Pons (tissue), 1 donor: ENCODE results near the gene MTSS2.

Experiments used
- DNase-seq: peaks from one replicate; pipeline ENCODE4 v3.0.0-alpha.2; 2016; ENCODE audit warnings: low spot score

MTSS2 gene

DNA sequence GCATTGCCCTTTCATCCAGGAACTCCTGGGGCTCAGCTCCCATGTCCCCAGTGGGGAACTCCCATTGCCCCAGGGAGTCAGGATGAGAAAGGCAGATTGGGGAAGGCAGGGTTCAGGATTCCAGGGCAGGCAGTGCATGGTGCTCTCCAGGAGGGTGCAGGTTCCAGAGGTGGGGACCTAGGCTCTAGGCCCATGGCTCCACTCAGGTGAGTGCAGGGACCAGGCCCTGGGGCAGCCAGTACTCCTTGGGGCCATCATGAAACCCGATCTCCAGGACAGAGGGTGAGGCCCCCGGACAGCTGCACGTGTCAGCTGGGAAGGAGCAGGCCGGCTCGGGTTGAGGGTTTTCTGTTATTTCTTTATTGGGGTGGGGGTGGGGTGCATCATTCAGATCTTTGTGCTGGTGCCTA, 1.3 kb upstream of the MTSS2 start:
- DNase-seq, result no peak

DNA sequence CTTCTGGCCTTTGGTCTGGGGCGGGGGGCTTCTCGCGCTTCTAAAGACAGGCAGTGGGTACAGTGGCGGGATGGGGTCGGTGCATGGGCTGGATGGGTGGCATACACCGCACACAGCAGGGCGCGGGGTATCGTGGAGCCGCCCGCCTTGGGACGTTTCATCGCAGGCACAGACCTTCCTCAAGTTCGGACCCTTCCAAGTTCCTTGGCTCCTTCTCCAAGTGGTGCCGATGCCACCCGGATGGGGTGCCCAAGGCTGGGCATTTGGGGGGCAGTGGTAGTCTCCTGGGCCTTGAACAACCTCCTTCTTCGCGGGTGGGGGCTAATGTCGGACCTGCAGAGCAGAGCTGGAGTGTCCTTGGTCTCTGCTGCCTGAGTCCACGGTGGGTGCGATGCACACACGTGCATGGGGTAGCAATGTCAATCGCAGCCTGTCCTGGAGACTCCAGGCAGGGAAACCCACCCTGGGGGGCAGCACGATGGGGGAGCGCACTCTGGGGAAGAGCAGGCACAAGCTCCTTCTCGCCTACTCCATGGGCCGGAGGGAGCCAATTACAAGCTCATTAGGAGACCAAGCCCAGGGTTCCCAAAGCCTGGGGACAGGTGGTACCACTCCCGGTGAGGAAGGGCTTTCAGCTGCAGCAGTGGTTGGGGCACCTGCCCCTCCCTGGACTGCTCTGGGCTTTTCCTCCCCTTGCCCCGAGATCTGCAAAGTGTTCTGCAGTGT, 686 bp upstream of the MTSS2 start:
- DNase-seq, result no peak

DNA sequence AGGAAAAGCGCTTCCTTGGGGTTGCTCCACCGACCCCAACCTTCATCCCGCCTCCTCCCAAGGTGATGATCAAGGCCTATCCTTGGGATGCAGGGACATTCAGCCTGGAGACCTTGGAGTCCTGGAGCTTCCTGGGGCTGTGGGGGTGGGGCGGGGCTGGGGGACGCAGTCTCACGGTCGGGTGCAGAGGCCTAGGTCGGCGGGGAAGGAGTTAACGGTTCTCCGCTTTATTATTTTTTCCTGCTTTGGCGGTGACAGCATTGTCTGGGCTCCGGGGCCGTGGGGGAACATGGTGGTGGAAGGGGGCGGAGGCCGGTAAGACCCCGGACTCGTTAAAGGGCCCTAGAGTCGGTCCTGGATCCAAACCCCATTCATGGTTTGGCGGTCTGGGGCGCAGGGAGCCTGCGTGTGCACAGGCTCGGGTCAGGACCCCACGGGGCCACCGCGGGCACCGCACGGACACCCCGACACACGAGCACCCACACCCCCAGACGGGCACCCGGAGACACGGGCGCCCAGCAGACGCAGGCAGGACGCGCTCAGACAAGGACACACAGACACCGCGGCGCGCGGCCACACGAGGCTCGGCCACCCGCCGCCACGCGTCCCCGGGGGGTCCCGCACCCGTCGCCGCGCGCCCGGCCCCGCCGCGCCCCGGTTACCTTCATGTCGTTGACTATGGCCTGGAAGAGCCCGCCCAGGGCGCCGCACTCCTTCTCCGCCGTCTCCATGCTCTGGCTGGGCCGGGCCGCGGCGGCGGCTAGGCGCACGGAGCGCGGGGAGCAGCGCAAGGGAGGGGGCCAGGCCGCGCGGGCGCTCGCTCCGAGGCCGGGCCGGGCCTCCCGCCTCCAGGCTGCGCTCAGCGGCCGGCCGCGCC, 554 bp downstream of the MTSS2 start:
- no peak for DNase-seq

DNA sequence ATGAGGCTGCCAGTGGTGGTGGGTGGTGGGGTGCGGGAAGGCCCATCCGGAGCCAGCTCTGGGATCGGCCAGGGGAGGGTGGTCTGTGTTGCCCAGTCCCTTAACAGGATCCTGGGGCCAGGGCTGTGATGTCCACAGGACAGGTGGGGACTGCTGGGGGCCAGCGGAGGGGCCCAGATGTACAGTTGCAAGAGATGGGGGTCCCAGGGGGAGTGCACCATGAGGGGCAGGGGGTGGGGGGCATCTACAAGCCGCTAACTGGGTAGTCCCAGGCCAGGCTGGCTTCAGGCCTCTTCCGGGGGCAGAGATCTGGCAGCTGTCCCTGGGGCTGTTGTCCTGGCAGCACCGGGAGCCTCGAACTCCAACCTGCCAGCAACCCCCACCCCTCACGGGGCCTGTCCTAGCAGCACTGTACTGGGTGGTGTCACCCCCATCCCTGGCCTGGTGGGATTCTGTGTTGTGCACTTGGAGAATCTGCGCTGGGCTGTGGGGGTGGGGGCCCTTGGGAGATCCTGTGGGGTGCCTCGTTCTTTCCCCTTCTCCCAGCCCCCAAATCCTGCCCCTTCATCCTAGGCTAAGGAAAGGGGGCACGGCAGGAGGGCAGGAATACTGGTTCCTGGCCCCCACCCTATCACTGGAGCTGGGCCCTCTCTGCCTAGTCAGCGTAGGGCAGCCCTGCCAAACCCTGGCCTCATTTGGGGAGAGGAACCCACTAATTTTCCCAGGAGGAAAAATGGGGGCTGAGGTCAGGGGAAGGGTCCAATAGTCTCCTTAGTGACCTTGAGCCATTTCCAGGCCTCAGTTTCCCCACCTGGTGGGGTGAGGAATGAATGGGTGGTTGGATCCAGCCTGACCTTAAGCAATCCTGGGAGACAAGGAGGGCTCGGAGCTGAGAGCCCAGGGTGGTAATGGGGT, 1.4 kb downstream of the MTSS2 start:
- DNase-seq, result no peak

DNA sequence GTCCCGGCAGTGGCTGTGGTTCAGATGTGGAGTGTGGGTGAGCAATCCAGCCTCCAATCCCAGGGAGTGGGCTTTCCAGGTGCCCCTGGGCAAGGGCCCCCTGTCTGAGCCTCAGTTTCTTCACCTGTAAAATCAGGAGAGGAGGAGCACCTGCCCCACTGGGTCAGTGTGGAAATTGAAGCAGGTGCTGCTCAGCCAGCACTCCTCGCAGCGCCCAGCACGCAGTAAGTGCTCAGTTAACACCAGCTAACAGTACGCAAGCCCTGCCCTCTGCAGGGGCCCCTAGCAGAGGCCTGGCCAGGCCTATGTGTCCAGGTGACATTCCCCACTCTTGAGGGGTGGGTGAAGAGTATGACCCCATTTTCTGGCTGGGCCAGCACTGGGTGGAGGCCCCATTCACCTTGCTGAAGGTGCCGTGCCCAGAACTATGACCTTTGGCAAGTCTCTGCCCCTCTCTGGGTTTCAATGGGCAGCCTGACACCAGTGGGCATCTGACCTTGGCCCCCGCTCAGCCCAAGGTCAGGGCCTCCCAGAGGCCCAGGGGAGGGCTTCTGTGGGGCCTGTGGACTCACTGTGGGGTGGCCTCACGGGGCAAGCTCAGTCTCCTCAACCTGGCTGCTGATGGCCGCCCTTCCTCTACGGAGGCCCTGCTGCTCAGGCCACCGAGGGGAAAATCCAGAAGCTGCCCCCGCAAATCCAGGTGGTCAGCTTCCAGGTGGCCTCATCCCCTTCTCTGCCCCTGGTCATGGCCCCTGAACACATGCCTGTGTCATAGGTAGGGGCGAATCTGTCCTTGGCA, 2.5 kb downstream of the MTSS2 start:
- no peak for DNase-seq

DNA sequence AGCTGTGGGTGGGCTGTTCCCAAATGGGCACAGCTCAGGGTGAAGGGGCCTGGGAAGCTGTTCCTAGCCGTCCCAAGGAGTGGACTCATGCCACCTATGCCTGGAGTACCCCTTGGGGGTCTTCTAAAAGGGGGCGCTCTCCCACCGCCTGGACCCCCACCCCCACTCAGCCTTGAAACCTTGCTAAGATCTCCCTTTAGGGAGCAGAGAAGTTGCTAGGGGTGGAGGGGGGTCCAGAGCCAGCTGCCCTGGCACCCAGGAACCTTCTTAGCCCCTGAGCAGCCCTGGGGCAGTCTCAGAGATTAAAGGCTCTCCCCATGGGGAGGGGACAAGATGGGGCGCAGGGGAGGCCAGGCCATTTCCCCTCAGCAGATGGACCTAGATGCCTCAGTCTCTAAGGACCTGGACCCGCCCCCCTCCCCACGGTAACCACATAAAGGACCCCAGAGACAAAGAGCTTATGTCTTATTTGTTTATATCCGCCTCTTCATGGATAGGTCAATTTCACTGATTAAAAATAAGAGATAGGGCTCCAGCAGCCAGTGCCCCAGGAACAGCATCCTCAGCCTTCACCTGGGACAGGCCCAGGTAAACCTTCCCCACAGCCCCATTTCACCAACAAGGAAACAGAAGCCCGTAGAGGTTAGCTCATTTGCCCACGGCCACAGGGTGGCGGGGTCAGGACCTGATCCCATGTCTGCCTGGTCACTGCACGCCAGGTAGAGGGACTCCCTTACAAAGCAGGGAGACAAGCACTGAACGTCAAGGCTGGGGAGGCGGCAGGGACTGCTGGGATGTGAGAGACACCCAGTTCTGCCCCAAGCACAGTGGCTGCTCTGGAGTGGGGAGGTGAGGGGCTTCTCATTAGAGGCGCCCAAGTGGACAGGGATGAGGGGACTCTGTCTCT, 3.4 kb downstream of the MTSS2 start:
- DNase-seq, result no peak

DNA sequence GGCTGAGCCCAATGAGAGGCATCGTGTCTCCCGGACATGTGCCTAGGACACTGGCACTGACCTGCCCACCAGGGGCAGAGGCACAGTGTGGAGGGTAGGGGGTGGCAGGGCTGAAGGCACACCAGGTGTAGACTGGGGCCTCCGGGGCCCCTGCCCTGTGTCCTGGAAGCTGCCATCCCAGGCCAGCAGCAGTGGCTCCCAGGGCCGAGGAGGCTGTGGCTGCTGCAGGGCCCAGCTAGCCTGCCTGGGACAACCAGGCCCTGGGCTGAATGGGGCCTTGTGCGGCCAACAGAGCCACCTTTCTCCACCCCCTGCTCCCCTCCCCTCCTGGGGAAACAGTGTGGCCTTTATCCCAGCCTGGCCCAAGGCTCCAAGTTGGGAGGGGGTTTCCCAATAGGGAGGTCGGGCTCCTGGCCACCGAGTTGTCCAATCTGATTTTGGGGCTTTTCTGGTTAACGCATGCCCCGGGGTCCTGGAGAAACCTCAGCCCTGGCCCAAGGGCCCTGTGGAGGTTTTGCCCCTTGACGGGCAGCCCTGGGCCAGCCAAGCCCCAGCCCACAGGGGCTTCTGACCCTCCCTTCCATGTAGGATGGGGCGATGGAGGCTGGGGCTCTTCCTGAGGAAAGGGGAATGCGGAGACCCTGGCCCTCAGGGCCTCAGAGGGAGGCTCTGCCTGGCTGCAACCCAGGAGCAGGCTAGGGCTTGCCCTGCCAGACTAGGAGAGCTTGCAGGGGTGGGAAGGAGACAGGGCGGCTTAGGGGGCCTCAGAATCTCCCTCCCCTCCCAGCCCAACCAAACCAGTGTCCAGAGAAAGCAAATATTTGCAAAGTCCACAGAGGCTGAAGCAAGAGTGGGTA, 4.2 kb downstream of the MTSS2 start:
- peak; percentile 96 for DNase-seq

DNA sequence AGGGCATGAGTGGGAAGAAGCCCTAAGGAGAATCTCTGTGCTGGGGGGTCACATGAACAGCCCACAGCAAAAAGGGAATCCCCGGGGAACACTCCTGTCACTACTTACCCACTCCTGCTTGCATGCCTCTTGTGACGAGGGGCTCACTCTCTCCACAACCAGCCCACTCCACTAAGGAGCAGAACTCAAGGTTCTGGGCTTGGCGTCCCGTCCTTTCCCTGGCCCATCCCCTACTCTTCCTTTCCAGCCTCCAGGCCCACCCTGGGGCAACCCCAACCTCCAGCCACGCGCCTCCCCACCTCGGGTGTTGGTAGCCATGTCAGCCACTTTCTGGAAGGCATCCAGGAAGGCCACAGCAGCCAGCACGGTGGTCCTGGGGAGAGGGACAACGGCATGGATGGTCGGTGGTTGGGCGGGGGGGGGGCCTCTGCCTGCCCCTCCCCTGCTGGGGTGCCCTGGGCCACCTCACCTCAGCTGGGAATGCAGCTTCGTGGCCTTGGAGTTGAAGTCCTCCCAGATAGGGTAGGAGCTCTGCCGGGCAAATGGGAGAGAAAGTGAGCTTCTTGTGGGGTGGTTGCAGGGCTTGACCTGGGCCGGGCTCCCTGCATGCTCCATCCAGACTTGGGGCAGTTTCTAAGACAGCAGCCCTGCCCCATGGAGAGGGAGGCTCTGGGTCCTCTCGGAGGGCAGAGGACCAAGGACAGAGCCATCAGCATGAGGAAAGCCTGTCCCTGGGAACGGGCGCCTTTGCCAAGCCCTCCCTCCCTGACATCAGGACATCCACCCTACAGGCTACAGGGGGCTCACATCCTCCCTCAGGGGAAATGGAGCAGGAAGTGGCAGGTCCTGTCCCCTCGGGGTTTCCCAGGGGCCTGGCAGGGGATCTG, 5.1 kb downstream of the MTSS2 start:
- no peak for DNase-seq

DNA sequence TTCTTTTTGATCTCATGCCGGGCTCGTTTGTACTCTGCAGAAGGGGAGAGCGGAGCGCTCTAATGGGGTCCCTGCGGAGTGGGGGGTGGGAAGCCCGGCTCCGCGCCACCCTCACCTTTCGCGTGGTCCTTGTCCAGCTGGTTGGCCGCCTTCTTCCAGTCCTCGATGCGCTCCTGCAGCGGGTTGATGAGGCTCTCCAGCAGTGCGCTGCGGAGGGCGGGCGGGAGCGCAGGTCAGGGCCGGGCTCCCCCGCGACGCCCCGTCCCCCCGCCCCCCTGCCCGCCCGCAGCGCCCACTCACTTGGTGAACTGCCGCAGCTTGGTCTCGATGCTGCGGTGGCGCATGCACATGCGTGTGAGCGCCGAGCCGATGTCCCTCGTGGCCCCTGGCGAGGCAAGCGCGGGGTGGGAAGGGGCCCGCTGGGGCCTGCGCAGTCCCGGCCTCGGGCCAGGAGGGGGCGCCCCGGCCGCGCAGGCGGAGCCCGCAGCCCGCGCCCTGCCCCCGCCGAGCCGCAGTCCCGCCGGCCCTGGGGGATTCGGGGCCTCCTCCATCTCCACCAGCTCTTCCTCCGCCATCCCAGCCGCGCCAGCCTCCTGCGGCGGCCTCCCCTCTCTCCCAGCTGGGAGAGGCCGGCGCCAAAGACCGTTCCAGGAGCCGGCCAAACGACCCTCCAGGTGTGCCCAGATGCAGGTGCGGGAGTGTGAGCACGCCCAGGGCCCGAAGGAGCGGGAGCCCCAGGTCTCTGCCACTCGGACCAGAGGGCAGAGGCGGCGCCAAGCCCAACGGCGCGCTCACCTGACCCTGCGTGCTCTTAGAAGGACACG, 6.0 kb downstream of the MTSS2 start:
- no peak for DNase-seq

DNA sequence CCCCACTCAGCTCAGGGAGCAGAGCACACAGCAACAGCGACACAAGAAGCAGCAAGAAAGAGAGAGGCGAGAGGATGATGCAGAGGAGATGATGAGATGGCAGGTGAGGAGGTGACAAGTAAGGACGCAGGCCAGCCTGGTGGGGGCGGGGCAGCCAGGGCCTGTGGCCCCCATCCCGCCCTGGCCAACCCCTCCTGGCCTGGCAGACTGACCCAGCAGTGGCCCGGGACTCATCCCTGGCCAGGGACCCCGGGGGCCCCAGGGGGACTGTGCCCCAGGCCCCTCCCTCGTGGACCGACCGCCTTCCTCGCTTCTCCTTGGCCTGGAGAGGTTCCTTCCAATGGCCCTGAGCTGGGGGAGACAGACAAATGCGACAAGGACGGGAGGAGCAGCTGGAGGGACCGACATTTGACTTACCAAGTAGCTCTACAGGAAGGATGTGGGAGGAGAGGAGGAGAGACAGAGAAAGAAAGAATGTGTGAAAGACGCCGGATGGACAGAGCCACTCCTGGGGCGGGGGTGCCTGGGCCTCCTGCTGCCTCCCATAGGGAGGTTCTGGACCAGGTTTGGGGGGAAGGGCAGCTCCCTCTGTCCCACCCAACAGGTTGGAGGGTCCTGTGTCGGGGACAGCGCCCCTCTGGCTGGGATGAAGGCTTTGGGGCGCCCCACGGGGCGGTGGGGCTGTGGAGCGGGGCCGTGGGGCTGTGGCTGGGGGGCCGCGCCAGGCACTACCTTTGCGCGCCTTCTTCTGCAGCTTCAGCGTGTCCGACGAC, 6.8 kb downstream of the MTSS2 start:
- no peak for DNase-seq

DNA sequence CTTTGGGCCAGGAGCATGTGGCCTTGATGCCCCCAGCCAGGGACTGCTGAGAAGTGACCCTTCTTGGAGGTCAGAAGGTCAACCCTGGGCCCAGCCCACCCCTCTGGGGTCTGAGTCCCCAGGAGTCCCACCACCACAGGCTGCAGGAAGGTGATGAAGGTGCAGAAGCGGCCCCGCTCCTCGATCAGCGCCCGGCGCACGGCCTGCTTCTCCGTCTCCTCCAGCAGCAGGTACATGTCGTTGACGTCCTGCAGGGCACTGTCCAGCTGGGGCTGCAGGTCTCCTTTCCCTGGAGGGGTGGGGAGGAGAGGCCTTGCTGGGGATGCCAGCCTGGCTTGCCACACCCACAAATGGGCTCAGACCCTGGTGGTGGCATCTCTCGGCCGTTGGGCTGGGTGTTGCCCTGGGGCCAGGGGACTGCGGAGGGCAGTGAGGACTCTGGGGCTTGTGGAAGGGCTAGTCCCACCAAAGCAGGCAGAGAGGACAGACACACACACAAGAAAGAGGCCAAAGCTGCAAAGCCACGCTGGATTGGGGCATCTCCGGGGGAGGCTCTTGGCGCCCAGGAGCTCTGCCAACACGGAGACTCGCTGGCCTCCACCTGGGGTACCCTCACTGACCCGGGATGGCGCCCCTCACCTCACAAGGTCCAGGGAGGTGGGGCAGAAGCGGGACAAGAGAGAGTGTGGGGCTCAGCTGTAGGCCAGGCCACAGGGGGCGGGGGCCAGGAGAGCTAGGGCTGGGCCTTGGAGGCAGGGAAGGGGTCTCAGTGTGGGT, 7.5 kb downstream of the MTSS2 start:
- DNase-seq, result no peak

DNA sequence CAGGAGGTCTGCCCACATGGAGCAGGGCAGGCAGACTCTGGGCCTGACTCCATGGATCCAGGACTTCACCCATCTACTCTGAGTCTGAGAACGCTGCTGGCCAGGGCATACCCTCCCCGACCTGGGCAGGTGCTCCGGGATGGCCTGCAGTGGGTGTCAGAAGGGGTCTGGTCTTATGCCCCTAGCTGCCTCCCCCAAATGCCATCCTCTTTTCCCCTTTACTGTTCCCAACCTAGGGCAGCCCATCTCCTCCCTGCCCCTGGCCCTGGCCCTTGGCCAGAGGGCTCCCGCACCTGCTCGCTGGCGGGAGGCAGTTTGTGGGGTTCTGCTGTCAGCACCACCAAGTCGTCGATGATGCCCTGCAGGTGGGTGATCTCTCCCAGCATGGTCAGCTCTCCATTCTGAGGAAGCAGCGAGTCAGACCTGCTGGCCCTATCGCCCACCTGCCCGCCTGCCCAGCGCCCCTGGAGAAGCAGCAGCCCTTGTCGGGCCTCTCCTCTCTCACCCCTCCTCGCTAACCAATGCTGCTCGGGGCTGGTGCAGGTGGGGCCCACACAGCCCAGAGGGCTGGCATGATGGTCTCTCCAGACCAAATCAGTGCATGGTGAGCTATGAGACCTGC, 8.2 kb downstream of the MTSS2 start:
- DNase-seq, result no peak

DNA sequence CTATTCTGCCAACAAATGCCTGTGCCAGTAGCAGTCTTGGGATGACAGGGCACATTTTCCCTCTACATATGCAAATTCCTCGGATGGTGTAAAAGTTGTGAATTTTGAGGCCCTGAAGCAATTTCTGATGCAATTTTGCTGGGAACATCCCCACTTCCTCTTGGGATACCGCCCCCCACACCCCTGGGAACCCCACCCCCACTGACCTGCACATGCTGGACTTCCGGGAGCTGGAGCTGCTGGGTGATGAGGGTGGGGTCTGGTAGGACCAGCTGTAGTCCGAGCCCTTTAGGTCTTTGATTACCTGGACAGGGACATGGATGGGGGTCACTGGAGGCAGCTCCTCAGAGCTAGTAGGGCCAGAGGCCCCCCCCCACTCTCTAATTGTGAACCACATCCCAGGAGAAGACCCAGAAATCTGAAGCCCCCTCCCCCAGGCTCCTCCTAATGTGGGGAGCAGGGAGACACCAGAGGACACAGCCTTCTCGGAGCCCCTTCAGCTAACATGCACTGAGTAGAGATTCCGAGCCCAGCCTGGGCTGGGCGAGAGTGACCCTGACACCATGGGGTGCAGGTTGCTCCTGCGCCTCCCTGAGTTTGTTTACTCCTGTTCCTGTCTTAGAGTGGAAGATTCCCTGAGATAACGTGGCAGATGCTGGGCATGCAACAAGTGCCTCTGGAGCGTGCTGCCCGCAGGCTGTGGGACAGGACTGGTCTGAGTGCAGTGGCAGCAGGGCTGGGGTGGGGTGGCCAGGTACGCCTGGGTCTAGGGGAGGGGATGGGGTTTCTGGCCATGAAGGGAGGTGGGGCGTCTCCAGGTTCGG, 9.0 kb downstream of the MTSS2 start:
- DNase-seq, result no peak

DNA sequence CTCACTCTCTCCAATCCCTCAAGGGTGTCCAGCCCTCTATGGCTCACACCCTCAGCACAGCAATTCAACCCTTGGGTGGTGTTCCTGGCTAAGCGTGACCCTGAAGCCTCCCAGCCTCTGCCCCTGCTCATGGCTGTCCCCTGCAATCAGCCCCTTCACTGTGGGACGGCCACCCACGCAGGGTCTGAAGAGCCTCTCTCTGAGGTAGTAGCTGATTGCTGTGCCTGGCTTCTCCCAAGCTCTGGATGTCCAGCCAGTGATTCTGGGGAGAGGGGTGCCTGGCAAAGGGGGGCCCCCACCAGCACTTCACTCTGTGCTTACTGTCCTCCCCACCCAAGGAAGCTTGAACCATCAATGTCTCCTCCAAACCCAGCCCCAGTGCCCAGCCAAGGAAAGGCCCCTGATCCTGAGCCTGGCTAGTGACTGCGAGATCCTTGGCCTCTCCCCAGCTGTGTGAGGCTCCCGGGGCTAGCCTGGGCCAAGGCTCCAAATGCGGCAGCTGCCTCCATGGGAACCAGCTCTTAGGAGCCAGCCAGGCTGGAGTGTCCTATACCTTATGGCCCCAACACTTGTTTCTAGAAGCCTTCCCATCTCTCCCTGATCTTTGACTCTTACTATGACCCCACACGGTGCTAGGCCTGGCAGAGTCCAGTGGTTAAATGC, 9.9 kb downstream of the MTSS2 start:
- no peak for DNase-seq
